Stimulated activated CD4-positive, alpha-beta T cell treated with anti-CD3 and anti-CD28 coated beads, Interleukin-1b, Interleukin-23, amount 100 ng/mL, for 4 hours (primary cell): Measurements from ENCODE around the gene DENND5A.
"Not testable (repeated sequence)": the region's sequence is repeated elsewhere in the genome, so short reads cannot be mapped to it uniquely, and the experiment has no call there.

Experiments
- DNase-seq, 2 donors: peaks; one replicate each; pipeline ENCODE4 v3.0.0-alpha.2; 2020; ENCODE audit warnings: low read depth in 2 of 2

DENND5A gene

GRCh38 chr11:9264316-9265210 lies 587 bp downstream of the DENND5A start:
- peak in 1 of 2 donors; percentile 33 for DNase-seq

GRCh38 chr11:9263840-9264315 lies 1.3 kb downstream of the DENND5A start:
- DNase-seq, result peak; percentile 9 to 42

GRCh38 chr11:9260838-9261146 lies 4.4 kb downstream of the DENND5A start:
- DNase-seq, result not testable (repeated sequence)

- DNase-seq, result no peak
Measured at GRCh38 chr11:9259981-9260837, 4.9 kb downstream of the DENND5A start.

GRCh38 chr11:9258279-9258678 lies 6.9 kb downstream of the DENND5A start:
- not testable (repeated sequence) for DNase-seq

GRCh38 chr11:9254416-9254815 lies 10.7 kb downstream of the DENND5A start:
- DNase-seq, result no peak

- DNase-seq, result no peak
Measured at GRCh38 chr11:9253086-9253485, 12.1 kb downstream of the DENND5A start.

GRCh38 chr11:9251311-9251710 lies 13.8 kb downstream of the DENND5A start:
- no peak for DNase-seq

- DNase-seq, result no peak
Measured at GRCh38 chr11:9250139-9250582, 15.0 kb downstream of the DENND5A start.

GRCh38 chr11:9249252-9249651 lies 15.9 kb downstream of the DENND5A start:
- DNase-seq, result no peak

GRCh38 chr11:9247863-9248262 lies 17.3 kb downstream of the DENND5A start:
- DNase-seq, result no peak

GRCh38 chr11:9236242-9236641 lies 28.9 kb downstream of the DENND5A start:
- not testable (repeated sequence) for DNase-seq

GRCh38 chr11:9232482-9232881 lies 32.7 kb downstream of the DENND5A start:
- DNase-seq, result no peak

- no peak for DNase-seq
Measured at GRCh38 chr11:9231848-9232177, 33.3 kb downstream of the DENND5A start.

- DNase-seq, result no peak
Measured at GRCh38 chr11:9230296-9230695, 34.9 kb downstream of the DENND5A start.

- no peak for DNase-seq
Measured at GRCh38 chr11:9228091-9228490, 37.1 kb downstream of the DENND5A start.

GRCh38 chr11:9225748-9226298 lies 39.3 kb downstream of the DENND5A start:
- DNase-seq, result no peak

GRCh38 chr11:9222654-9223053 lies 42.5 kb downstream of the DENND5A start:
- no peak for DNase-seq

- not testable (repeated sequence) for DNase-seq
Measured at GRCh38 chr11:9220853-9221252, 44.3 kb downstream of the DENND5A start.

GRCh38 chr11:9219572-9219971 lies 45.6 kb downstream of the DENND5A start:
- no peak for DNase-seq

GRCh38 chr11:9219115-9219514 lies 46.0 kb downstream of the DENND5A start:
- no peak for DNase-seq

- no peak for DNase-seq
Measured at GRCh38 chr11:9214765-9215164, 50.4 kb downstream of the DENND5A start.
